CD4-positive, alpha-beta T cell treated with Interleukin-6 for 4 hours (primary cell): ENCODE data around the gene ZNF544.
"Not testable (repeated sequence)": the region's sequence is repeated elsewhere in the genome, so short reads cannot be mapped to it uniquely, and the experiment has no call there.

ENCODE experiments used
- DNase-seq: peaks from one replicate; pipeline ENCODE4 v3.0.0-alpha.2; 2020; ENCODE audit warnings: mixed read lengths

ZNF544 gene

GRCh38 chr19:58258259-58258658 lies 29.5 kb downstream of the ZNF544 start:
- DNase-seq: not testable (repeated sequence)

GRCh38 chr19:58261600-58261967 lies 32.9 kb downstream of the ZNF544 start:
- DNase-seq: no peak

GRCh38 chr19:58261968-58262921 lies 33.5 kb downstream of the ZNF544 start:
- no peak for DNase-seq

- no peak for DNase-seq
These were observed 34.2 kb downstream of the ZNF544 start for GRCh38 chr19:58262922-58263296.

GRCh38 chr19:58265100-58265499 lies 36.4 kb downstream of the ZNF544 start:
- no peak for DNase-seq

- DNase-seq: no peak
These were observed 39.6 kb downstream of the ZNF544 start for GRCh38 chr19:58268344-58268743.

GRCh38 chr19:58274771-58275201 lies 46.1 kb downstream of the ZNF544 start:
- DNase-seq: no peak

- DNase-seq: no peak
These were observed 46.9 kb downstream of the ZNF544 start for GRCh38 chr19:58275564-58275963.

GRCh38 chr19:58277197-58277596 lies 48.5 kb downstream of the ZNF544 start:
- DNase-seq: no peak

GRCh38 chr19:58277748-58278540 lies 49.2 kb downstream of the ZNF544 start:
- no peak for DNase-seq

- DNase-seq: peak; percentile 97
These were observed 49.9 kb downstream of the ZNF544 start, which contains the start of gene ZNF8 for GRCh38 chr19:58278541-58279041. Gene ZNF8, plus strand, starts transcription at chr19:58278955. Its CDS starts 127 bp downstream, at chr19:58279082.

GRCh38 chr19:58279042-58279924 lies 50.6 kb downstream of the ZNF544 start:
- DNase-seq: peak; percentile 47

GRCh38 chr19:58279925-58280316 lies 51.2 kb downstream of the ZNF544 start:
- DNase-seq: no peak

- no peak for DNase-seq
These were observed 55.5 kb downstream of the ZNF544 start for GRCh38 chr19:58284199-58284598.

- DNase-seq: no peak
These were observed 63.2 kb downstream of the ZNF544 start for GRCh38 chr19:58291943-58292342.

- DNase-seq: no peak
These were observed 66.1 kb downstream of the ZNF544 start for GRCh38 chr19:58294743-58295374.

GRCh38 chr19:58296104-58296503 lies 67.4 kb downstream of the ZNF544 start:
- no peak for DNase-seq

GRCh38 chr19:58300620-58301019 lies 71.9 kb downstream of the ZNF544 start:
- no peak for DNase-seq

- no peak for DNase-seq
These were observed 75.5 kb downstream of the ZNF544 start for GRCh38 chr19:58304255-58304654.

- no peak for DNase-seq
These were observed 76.0 kb downstream of the ZNF544 start for GRCh38 chr19:58304748-58305064.

- peak; percentile 95 for DNase-seq
These were observed 76.6 kb downstream of the ZNF544 start, which contains the start of gene ERVK3-1 for GRCh38 chr19:58305065-58305931. Gene ERVK3-1, plus strand, starts transcription at chr19:58305377. Its CDS starts 6,792 bp downstream, at chr19:58312169.
